ENCODE results near the gene PPP2R3B.
"Not testable (repeated sequence)": the region's sequence is repeated elsewhere in the genome, so short reads cannot be mapped to it uniquely, and the experiment has no call there.

The PPP2R3B gene

GRCh38 chrX:331825-332495 is 54.7 kb downstream of the PPP2R3B start:
- H3K9me3 Mint-ChIP-seq = no peaks in the 10 kb centered on the region
- H3K36me3 Mint-ChIP-seq (ENCODE audit: insufficient read depth) = peaks cover 8% of the 10 kb centered on the region
- H3K4me1 Mint-ChIP-seq (ENCODE audit: low read depth in 2 of 2) = peaks cover 0 to 4% of the 10 kb centered on the region in 2 donors
- H3K27ac Mint-ChIP-seq = no peak overlapping the region
- ATAC-seq (replicated peaks) (no peak), DNase-seq (no peak)
- H3K27me3 Mint-ChIP-seq = peaks cover 0 to 8% of the 10 kb centered on the region in 2 donors
- H3K4me3 Mint-ChIP-seq = peak overlapping the region; percentile 40 to 61

DNA sequence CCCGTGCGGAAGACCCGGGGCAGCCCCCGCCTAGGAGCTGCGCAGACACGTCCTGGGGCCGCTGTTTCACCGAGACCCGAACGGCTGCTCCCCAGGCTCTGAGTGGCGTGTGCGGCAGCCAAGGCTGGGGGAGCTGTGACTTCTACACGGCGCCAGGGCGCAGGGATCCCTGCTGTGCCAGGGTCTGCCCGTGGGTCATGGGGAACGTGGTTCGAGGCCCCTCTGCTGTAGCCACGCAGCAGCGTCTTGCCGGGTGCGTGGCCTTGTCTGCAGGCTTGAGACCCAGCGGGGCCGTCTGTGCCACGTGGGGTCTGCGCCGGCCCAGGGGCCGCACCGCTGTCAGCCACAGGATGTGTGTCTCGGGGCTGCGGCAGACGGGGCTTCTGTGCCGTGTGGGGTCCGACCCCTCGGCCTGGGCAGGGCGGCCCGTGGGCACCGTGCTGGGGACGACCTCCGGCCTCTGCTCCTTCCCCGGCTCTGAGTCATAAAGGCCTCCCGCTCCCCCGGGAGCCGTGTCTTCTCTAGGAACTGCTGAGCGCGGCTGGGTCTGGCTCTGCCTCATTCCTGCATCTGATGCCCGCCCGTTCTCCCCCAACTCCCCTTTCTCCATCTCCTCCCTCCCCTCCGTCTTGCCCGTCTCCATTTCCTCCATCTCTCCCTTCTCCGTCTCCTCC is 55.4 kb downstream of the PPP2R3B start:
- Mint-ChIP-seq H3K36me3 (ENCODE audit: insufficient read depth) (peaks cover 5% of the 10 kb centered on the region), H3K27ac (no peak overlapping the region), H3K4me1 (ENCODE audit: low read depth in 2 of 2) (peaks cover 0 to 4% of the 10 kb centered on the region in 2 donors), H3K27me3 (peaks cover 0 to 8% of the 10 kb centered on the region in 2 donors), H3K9me3 (no peaks in the 10 kb centered on the region), H3K4me3 (peak overlapping the region; percentile 40 to 61)
- no peak for DNase-seq
- ATAC-seq (replicated peaks) = peak; percentile 63

GRCh38 chrX:330726-331150 is 56.0 kb downstream of the PPP2R3B start:
- no peak for DNase-seq
- H3K27ac Mint-ChIP-seq = no peak overlapping the region
- peak overlapping the region in 1 of 2 donors; percentile 61 for H3K4me3 Mint-ChIP-seq
- peaks cover 0 to 8% of the 10 kb centered on the region in 2 donors for H3K27me3 Mint-ChIP-seq
- ATAC-seq (replicated peaks) = no peak
- peaks cover 0 to 4% of the 10 kb centered on the region in 2 donors for H3K4me1 Mint-ChIP-seq (ENCODE audit: low read depth in 2 of 2)
- H3K36me3 Mint-ChIP-seq (ENCODE audit: insufficient read depth) = no peaks in the 10 kb centered on the region
- H3K9me3 Mint-ChIP-seq = no peaks in the 10 kb centered on the region

DNA sequence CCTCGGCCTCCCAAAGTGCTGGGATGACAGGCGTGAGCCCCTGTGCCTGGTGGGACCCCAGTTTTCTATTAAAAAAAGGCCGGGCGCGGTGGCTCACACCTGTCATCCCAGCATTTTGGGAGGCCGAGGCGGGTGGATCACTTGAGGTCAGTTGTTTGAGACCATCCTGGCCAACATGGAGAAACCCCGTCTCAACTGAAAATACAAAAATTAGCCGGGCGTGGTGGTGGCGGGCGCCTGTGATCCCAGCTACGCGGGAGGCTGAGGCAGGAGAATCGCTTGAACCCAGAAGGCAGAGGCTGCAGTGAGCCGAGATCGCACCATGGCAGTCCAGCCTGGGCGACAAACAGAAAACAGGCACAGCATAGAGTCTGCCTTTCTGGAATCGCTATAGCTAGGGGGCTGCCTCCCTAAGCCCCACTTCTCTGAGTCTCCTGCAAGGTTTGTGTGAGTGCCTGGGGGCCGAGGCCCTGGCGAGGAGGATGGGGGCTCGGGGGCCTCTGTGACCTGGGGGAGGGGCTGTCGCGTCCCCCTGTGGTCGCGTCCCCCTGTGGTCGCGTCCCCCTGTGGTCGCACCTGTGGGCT is 56.5 kb downstream of the PPP2R3B start:
- H3K27ac Mint-ChIP-seq; H3K4me1 Mint-ChIP-seq (ENCODE audit: low read depth in 2 of 2); H3K36me3 Mint-ChIP-seq (ENCODE audit: insufficient read depth); H3K27me3 Mint-ChIP-seq; ATAC-seq (replicated peaks); DNase-seq; H3K4me3 Mint-ChIP-seq; H3K9me3 Mint-ChIP-seq: not testable (repeated sequence)

DNA sequence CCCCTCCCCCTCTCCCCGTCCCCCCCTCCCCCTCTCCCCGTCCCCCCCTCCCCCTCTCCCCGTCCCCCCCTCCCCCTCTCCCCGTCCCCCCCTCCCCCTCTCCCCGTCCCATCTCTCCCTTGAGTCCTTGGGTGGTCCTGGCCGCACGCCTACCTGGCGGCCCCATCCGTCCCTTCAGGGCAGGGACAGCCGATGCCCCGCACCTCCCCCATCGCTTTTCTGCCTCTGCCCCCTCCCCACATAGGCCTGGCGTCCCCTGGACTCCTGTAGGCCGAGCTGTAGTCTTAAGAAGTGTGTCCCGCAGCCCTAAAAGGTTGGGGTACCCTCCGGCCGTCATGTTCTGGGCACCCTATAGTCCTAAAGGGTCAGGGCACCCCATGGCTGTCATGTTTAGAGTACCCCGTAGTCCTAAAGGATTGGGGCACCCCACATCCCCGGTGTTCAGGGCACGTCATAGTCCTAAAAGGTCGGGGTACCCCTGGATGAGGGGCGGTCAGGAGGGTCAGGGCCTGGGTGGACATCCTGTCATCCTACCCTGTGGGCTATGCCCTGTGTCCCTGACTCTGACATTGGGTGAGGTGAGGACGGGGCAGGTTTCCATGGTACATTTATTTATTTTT is 57.3 kb downstream of the PPP2R3B start:
- H3K27ac Mint-ChIP-seq = no peak overlapping the region
- no peak overlapping the region for H3K4me3 Mint-ChIP-seq
- no peak for ATAC-seq (replicated peaks)
- peaks cover 0 to 9% of the 10 kb centered on the region in 2 donors for H3K4me1 Mint-ChIP-seq (ENCODE audit: low read depth in 2 of 2)
- H3K36me3 Mint-ChIP-seq (ENCODE audit: insufficient read depth) = no peaks in the 10 kb centered on the region
- no peak for DNase-seq
- H3K9me3 Mint-ChIP-seq = no peaks in the 10 kb centered on the region
- H3K27me3 Mint-ChIP-seq = peaks cover 0 to 8% of the 10 kb centered on the region in 2 donors

GRCh38 chrX:327660-328126 is 59.0 kb downstream of the PPP2R3B start:
- H3K4me3 Mint-ChIP-seq = no peak overlapping the region
- ATAC-seq (replicated peaks) (no peak), DNase-seq (no peak)
- H3K4me1 Mint-ChIP-seq (ENCODE audit: low read depth in 2 of 2) = peaks cover 6 to 18% of the 10 kb centered on the region in 2 donors
- H3K27me3 Mint-ChIP-seq = peaks cover 0 to 8% of the 10 kb centered on the region in 2 donors
- H3K9me3 Mint-ChIP-seq = no peaks in the 10 kb centered on the region
- no peak overlapping the region for H3K27ac Mint-ChIP-seq
- H3K36me3 Mint-ChIP-seq (ENCODE audit: insufficient read depth) = peaks cover 12% of the 10 kb centered on the region

DNA sequence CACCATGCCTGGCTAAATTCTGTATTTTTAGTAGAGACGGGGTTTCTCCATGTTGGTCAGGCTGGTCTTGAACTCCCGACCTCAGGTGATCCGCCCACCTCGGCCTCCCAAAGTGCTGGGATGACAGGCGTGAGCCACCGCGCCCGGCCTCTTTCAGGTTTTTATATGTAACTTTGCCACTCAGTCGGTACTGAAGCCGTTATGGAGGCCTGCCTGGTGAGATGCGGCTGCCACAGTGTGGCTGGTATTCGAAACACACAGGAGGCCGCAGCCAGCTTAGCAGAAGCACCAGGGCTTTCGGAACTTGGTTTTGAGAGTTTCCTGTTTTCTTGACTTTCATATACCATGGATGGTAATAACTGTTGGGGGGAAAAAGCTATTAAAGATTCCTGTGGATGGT is 62.0 kb downstream of the PPP2R3B start:
- DNase-seq; ATAC-seq (replicated peaks); H3K9me3 Mint-ChIP-seq; H3K4me3 Mint-ChIP-seq; H3K27me3 Mint-ChIP-seq: not testable (repeated sequence)
- H3K4me1 Mint-ChIP-seq (ENCODE audit: low read depth in 2 of 2) = peaks cover 16 to 28% of the 10 kb centered on the region in 2 donors
- peak overlapping the region in 1 of 2 donors; percentile 30 for H3K27ac Mint-ChIP-seq
- peaks cover 23% of the 10 kb centered on the region for H3K36me3 Mint-ChIP-seq (ENCODE audit: insufficient read depth)

GRCh38 chrX:323721-324628 is 62.7 kb downstream of the PPP2R3B start:
- Mint-ChIP-seq H3K27ac (peak overlapping the region; percentile 94), H3K9me3 (no peaks in the 10 kb centered on the region), H3K27me3 (no peaks in the 10 kb centered on the region), H3K4me3 (peak overlapping the region; percentile 78), H3K4me1 (ENCODE audit: low read depth in 2 of 2) (peaks cover 16 to 28% of the 10 kb centered on the region in 2 donors), H3K36me3 (ENCODE audit: insufficient read depth) (peaks cover 24% of the 10 kb centered on the region)
- ATAC-seq (replicated peaks) (peak; percentile 19), DNase-seq (no peak)

DNA sequence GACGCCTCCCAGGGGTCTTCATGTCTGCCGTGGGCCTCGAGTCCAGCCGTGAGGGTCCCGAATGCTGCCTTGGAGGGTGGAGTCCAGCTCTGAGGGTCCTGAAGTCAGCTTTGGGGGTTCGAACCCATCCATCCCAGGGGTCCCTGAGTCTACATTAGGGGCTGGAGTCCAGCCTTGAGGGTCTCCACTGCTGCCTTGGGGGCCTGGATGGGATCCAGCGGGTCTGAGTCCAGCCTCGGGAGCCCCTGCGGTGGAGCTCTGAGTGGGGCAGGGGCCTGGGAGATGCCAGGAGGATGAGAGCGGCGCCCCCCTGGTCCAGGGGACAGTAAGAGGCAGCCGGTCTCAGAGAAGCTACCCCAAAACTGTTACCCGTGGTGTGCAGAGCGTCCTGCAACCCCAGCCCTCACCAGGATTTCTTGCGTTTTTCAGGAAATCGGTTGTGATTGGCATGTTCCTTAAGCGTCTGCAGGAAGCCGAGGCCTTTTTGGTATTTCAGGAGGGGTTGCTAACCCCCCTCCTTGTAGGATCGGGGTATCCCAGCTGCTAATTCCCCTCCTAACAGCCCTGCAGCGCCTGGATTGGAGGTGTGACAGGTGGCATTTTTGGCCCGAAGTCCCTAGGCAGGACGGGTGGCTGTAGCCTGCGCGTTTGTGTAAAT is 66.5 kb downstream of the PPP2R3B start:
- H3K4me1 Mint-ChIP-seq (ENCODE audit: low read depth in 2 of 2) = peaks cover 19 to 36% of the 10 kb centered on the region in 2 donors
- H3K9me3 Mint-ChIP-seq = no peaks in the 10 kb centered on the region
- H3K4me3 Mint-ChIP-seq = peak overlapping the region; percentile 73 to 76
- no peak for DNase-seq
- ATAC-seq (replicated peaks) = no peak
- H3K27ac Mint-ChIP-seq = peak overlapping the region; percentile 69 to 74
- peaks cover 37% of the 10 kb centered on the region for H3K36me3 Mint-ChIP-seq (ENCODE audit: insufficient read depth)
- no peaks in the 10 kb centered on the region for H3K27me3 Mint-ChIP-seq

DNA sequence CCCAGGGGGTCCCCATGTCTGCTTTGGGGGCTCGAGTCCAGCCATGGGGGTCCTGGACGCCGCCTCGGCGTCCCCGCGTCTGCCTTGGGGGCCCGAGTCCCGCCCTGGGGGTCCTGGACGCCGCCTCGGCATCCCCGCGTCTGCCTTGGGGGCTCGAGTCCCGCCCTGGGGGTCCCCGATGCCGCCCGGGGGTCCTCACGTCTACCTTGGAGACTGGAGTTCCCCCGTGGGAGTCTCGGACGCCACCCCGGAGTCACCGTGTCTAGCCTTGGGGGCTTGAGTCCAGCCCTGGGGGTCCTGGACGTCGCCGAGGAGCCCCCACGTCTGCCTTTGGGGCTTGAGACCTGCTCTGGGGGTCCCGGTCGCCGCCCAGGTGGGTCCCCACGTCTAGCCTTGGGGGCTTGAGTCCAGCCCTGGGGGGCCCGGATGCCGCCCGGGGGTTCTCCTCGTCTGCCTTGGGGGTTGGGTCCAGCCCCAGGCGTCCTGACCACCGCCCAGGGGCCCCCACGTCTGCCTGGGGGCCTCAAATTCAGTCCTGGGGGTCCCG is 67.1 kb downstream of the PPP2R3B start:
- H3K36me3 Mint-ChIP-seq (ENCODE audit: insufficient read depth) = peaks cover 40% of the 10 kb centered on the region
- no peaks in the 10 kb centered on the region for H3K9me3 Mint-ChIP-seq
- no peak for DNase-seq
- H3K4me1 Mint-ChIP-seq (ENCODE audit: low read depth in 2 of 2) = peaks cover 19 to 31% of the 10 kb centered on the region in 2 donors
- no peaks in the 10 kb centered on the region for H3K27me3 Mint-ChIP-seq
- peak overlapping the region; percentile 85 to 94 for H3K27ac Mint-ChIP-seq
- H3K4me3 Mint-ChIP-seq = peak overlapping the region; percentile 73 to 76
- ATAC-seq (replicated peaks) = no peak

- DNase-seq = peak; percentile 98 to 100 (median 98)
- Mint-ChIP-seq H3K36me3 (ENCODE audit: insufficient read depth) (peaks cover 45% of the 10 kb centered on the region), H3K4me1 (ENCODE audit: low read depth in 2 of 2) (peaks cover 19 to 31% of the 10 kb centered on the region in 2 donors), H3K27ac (peak within 1 kb of the TSS; percentile 85 to 94), H3K9me3 (no peaks in the 10 kb centered on the region), H3K27me3 (no peaks in the 10 kb centered on the region), H3K4me3 (peak within 1 kb of the TSS; percentile 73 to 76)
- peak; percentile 65 for ATAC-seq (replicated peaks)
Measured at GRCh38 chrX:318739-319578, 67.7 kb downstream of the PPP2R3B start, which contains the start of gene GTPBP6. TSS of gene GTPBP6 (minus strand) at chrX:318796. CDS start at chrX:318787, 9 bp downstream.
